ENCODE measurements around the gene DPH7.

DNA sequence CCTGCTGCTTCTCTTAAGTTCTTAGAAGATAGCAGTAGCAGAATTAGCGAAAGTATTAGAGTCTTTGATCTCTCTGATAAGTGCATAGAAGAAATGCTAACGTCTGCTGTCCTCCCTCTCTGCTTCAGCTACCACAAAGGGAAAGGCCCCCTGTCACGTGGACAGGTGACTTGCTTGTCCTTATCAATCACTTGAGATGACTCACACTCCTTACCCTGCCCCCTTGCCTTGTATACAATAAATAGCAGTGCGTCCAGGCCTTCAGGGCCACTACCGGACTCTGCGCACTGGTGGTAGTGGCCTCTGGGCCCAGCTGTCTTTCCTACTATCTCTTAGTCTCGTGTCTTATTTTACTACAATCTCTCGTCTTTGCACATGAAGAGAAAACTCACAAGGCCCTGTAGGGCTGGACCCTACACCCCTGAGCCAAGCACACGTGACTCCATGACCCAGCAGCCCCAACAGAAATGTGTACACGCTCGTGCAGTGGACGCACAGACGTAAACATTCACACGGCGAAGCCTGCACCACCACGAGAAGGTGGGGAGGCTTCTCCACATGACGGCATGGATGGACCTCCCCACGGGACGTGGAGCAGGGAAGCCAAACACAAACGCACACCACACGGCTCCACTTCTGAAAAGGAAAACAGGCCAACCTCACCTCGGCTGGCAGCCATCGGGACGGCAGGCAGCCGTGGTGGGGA is 66.8 kb downstream of the DPH7 start:
- TF ChIP-seq, protein P1, sequence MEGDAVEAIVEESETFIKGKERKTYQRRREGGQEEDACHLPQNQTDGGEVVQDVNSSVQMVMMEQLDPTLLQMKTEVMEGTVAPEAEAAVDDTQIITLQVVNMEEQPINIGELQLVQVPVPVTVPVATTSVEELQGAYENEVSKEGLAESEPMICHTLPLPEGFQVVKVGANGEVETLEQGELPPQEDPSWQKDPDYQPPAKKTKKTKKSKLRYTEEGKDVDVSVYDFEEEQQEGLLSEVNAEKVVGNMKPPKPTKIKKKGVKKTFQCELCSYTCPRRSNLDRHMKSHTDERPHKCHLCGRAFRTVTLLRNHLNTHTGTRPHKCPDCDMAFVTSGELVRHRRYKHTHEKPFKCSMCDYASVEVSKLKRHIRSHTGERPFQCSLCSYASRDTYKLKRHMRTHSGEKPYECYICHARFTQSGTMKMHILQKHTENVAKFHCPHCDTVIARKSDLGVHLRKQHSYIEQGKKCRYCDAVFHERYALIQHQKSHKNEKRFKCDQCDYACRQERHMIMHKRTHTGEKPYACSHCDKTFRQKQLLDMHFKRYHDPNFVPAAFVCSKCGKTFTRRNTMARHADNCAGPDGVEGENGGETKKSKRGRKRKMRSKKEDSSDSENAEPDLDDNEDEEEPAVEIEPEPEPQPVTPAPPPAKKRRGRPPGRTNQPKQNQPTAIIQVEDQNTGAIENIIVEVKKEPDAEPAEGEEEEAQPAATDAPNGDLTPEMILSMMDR (IDR thresholded peaks at IDR 0.05; ENCODE audit: low read depth, low read length), result no peak
- TF ChIP-seq EZH2phosphoT487 (IDR thresholded peaks at IDR 0.05; ENCODE audit: low read depth), result no peak
